Dermis blood vessel endothelial cell (primary cell): ENCODE data around the gene SNX32. TPM values are rescaled to one million over a fixed set of nuclear protein-coding genes. Genes with fewer than 3 reads are reported as not detected.
A peak's percentile ranks its signal among the peaks of the same experiment; 100 is the strongest.

Experiments
- DNase-seq: peaks from one replicate; pipeline ENCODE4 v3.0.0; 2010
- total RNA-seq: library from RNA; depleted of rRNA; stranded (reverse); fragments of >200 nt; gene quantifications from 2 replicates; pipeline ENCODE4 v1.2.3, GENCODE V29; 2014

The SNX32 gene
- total RNA-seq, 1 donor from 2014 or later, result 0.17 TPM

DNA sequence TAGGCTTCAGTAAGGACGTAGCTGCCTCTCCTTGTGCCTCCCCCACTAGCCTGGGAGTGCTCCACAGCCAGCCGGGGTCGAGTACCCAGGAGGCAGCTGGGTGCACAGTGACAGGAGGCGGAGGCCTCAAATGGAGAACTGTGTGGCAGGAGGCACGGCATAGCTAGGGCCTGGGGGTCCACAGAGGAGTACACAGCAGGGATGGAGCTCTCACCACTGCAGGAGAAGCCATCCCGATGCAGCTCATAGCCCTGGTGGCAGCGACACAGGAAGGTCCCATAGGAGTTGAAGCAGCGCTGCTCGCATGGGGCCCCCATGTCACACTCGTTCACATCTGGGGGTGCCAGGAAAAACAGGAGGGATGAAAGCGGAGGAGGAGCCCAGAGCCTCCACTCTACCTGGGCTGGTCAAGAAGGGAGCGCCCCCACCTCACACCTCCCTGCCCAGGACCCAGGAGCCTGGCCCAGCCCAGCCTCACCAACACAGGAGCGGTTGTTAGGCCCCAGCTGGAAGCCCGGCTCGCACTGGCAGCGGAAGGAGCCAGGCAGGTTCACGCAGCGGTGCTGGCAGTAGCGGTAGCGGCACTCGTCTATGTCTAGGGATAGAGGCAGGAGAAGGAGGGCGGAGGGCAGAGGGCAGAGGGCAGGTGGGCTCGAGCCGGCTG, 36.0 kb downstream of the SNX32 start:
- DNase-seq, result no peak

- no peak for DNase-seq
These were observed 36.5 kb downstream of the SNX32 start for GRCh38 chr11:65870307-65870658.

GRCh38 chr11:65870706-65871681, 37.2 kb downstream of the SNX32 start:
- no peak for DNase-seq

- peak; percentile 52 for DNase-seq
These were observed 38.2 kb downstream of the SNX32 start for GRCh38 chr11:65871811-65872548.

DNA sequence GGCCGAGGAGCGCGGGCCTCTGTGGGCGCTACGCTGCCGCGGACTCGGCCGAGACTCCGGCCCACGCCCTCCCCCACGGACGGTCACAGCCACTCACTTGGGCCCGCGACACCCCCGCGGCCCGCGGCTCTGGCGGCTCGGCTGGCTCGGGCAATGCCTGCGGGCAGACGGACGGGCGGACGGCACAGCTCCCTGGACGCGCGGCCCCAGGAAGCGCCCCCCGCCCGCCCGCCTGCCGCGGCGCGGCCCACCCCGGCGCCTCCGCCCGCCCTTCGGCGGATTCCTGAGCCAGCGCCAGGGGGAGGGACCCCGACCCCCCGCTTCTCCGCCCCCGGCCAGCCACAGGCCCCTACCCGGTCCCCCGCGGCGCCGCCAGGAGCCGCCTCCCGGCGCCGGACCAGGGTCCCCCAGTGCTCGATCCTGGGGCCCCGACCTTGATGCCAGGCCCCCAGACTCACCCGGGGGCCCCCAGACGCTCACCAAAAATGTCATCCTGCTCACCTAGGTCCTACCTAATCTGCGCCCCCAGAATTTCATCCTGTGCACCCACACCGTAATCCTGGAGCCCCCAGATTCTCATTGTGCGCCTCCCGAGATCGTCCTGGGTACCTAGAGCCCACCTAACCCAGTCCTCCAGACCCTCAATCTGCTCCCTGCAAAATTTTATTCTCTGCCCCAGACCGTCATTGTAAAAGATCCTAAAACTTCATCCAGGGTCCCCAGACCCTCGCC, 39.0 kb downstream of the SNX32 start, which contains the start of gene EFEMP2:
Gene EFEMP2, minus strand, starts transcription at position 215 of the 732 bp plus-strand sequence. CDS start 446 bp downstream, outside the sequence.
- DNase-seq, result no peak

DNA sequence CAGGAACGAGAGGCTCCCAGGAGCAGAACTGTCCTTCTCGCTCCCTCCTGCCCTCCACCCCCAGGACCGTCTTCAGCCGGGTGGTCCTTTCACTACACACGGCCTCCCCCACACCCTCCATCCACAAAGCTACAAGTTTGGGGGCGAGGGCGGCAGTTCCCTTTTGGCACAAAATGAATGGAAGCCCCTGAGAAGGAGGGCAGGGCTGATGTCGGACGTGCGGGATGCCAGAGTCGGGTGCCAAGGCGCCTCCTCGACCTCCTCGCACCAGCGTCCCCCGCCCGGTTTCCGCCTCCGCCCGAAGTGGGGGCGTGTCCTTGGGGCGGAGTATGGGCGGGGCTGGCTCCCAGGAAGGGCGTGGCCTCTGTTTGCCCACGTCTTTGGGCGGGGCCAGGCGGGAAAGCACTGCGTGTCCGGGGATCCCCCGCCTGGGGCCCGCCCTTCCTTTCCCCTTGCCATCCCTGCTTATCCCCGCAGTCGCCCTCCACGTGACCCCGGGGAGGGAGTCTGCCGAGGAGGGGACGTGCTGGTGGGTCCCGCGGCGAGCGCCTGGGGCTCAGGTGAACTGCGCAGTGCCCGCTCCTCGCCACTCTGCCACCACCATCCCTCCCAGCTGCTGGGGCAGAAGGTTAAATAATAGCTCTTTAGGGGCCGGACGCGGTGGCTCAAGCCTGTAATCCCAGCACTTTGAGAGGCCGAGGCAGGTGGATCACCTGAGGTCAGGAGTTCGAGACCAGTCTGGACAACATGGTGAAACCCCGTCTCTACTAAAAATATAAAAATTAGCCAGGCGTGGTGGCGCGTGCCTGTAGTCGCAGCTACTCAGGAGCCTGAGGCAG, 39.8 kb downstream of the SNX32 start:
- DNase-seq, result peak; percentile 83

GRCh38 chr11:65879617-65880016, 45.9 kb downstream of the SNX32 start, which contains the start of gene CTSW:
TSS of gene CTSW (plus strand) at chr11:65879837. CDS start at chr11:65879855, 18 bp downstream.
- DNase-seq, result no peak

GRCh38 chr11:65880027-65880426, 46.3 kb downstream of the SNX32 start:
- DNase-seq, result no peak

GRCh38 chr11:65880844-65881421, 47.2 kb downstream of the SNX32 start:
- DNase-seq, result no peak

DNA sequence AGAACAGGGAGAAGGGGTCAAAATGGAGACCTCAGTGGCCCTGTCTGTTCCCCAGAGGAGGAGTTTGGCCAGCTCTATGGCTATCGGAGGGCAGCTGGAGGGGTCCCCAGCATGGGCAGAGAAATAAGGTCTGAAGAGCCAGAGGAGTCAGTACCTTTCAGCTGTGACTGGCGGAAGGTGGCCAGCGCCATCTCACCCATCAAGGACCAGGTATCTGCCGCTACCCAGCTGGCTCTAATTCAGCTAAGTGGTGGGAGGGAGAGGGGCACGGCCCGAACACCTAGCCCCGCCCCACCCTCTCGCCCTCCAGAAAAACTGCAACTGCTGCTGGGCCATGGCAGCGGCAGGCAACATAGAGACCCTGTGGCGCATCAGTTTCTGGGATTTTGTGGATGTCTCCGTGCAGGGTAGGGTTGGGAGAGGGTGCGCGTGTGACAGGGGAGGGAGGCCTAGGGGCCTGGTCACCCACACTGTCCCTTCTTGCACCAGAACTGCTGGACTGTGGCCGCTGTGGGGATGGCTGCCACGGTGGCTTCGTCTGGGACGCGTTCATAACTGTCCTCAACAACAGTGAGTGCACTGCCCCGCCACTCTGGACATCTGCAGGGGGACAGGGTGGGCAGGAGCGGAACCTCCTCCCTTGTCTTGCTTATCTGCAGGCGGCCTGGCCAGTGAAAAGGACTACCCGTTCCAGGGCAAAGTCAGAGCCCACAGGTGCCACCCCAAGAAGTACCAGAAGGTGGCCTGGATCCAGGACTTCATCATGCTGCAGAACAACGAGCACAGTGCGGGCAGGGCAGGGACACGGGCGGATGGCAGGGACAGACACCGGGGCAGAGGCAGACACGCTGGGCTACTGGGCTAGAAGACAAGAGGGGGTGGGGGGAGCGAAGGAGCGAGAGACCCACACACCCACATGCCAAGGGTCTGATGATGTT, 48.6 kb downstream of the SNX32 start:
- no peak for DNase-seq

GRCh38 chr11:65883058-65883761, 49.4 kb downstream of the SNX32 start:
- DNase-seq, result no peak

DNA sequence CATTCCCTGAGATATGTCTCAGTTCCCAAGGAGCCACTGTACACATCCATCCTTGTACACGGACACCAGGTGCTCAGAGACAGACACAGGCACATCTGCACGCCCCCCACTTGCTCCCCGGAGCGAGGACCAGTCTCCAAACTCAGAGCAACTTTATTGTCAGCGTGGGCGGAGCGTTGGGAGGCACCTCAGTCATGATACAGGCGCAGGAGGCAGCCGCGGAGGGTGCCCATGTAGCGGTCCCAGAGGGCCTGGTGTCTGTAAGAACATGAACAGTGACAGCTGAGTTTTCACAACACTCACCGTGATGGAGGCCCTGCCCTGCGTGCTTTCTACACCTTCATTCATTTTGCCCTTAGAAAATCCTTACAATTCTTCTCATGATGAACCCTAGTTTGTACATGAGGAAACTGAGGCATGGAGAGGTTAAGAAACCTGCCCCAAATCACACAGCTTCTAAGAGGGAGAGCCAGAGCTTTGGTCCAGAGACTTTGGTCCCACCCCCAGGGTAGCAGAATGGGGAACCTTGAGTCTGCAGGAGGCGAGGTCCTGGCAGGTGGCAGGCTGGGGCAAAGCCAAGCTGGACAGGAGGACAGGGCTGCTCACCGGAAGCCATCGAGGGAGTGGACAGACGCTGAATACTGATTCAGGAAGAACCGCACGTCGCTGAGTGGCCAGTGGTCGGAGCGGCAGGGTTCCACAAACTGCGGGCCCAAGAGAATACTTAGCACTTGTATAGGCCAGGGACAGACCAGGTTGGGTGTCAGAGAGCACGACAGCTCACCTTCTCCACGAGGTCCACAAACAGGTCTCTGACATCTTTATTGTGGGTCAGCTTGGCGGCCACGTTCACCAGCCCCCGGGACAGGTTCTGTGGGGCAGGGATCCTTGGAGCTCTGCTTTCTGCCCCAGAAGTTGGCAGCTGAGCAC, 50.3 kb downstream of the SNX32 start:
- no peak for DNase-seq

DNA sequence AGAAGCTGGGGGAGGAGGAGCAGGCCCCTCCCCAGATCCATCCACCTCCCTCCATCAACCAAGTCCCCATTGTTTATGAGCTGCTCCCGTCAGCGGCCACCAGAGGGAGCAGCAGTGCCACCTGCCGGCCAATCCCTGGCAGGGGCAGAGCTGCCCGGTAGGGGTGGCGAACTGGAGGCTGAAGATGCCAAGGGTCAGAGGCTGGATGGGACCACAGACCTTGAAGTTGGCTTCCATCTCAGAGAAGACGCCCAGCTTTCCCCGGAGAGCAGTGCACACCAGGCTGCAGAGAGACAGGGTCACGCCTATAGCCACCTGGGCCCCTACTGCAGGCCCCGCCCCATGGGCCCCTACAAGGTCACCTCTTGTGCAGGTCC, 50.9 kb downstream of the SNX32 start:
- peak; percentile 91 for DNase-seq

DNA sequence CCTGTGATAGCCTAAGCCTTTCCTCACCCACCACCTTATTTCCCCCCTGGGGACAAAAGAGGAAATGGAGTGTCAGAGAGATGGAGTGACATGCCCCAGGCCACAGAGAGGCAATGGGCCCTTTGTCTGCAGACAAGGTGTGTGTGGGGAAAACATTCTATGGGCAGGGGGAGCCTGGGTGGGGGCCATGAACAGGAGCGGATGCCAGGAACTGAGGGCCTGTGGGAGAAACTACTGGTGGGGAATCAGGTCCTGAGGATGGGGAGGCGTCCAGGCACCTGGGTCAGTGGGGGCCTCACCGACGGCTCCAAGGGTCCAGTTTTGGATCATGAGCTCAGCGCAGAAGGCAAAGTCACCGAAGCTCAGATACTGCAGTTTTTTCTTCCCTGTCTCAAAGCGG, 51.5 kb downstream of the SNX32 start:
- no peak for DNase-seq

- DNase-seq, result no peak
These were observed 52.2 kb downstream of the SNX32 start for GRCh38 chr11:65885808-65886536.

GRCh38 chr11:65886826-65887722, 53.3 kb downstream of the SNX32 start:
- DNase-seq, result no peak
